ENCODE results near the gene SEMA6A. TPM values are rescaled to one million over a fixed set of nuclear protein-coding genes. Genes with fewer than 3 reads are reported as not detected.

SEMA6A gene
- total RNA-seq, 4 donors from 2014 or later = 2.5 to 6.5 (median 2.7) TPM

- H3K4me3 ChIP-seq = no peak overlapping the region
- no peaks in the 10 kb centered on the region for H3K9me3 ChIP-seq
- ATAC-seq (no peak), DNase-seq (no peak)
- TF ChIP-seq POLR2A (IDR thresholded peaks at IDR 0.05) (no peak), CTCF (IDR thresholded peaks at IDR 0.05 in 4 of 5, conservative IDR thresholded peaks at IDR 0.05 in 1 of 5) (no peak)
- no peaks in the 10 kb centered on the region for H3K36me3 ChIP-seq
- intact Hi-C loops (cut with DNase I; ENCODE audit: low total_unique reads) = no loop called here
- H3K4me1 ChIP-seq = peaks cover 8 to 9% of the 10 kb centered on the region in 2 donors
- H3K27me3 ChIP-seq = no peaks in the 10 kb centered on the region
- in situ Hi-C loops (cut with MboI; ENCODE audit: low sequenced_read_pairs in 4 of 4) = no loop called here
- H3K27ac ChIP-seq = no peak overlapping the region
These were observed 122.6 kb downstream of the SEMA6A start for GRCh38 chr5:116451905-116452450.

- no peak overlapping the region for H3K27ac ChIP-seq
- intact Hi-C loops (cut with DNase I; ENCODE audit: low total_unique reads) = no loop called here
- no peaks in the 10 kb centered on the region for H3K27me3 ChIP-seq
- ATAC-seq = no peak
- in situ Hi-C loops (cut with MboI; ENCODE audit: low sequenced_read_pairs in 4 of 4) = no loop called here
- no peak for TF ChIP-seq POLR2A (IDR thresholded peaks at IDR 0.05)
- no peak for TF ChIP-seq CTCF (IDR thresholded peaks at IDR 0.05 in 4 of 5, conservative IDR thresholded peaks at IDR 0.05 in 1 of 5)
- no peak for DNase-seq
- H3K9me3 ChIP-seq = no peaks in the 10 kb centered on the region
- H3K4me1 ChIP-seq = peaks cover 8 to 9% of the 10 kb centered on the region in 2 donors
- peaks cover 0 to 8% of the 10 kb centered on the region in 2 donors for H3K36me3 ChIP-seq
- H3K4me3 ChIP-seq = no peak overlapping the region
These were observed 123.6 kb downstream of the SEMA6A start for GRCh38 chr5:116451066-116451465.

- ATAC-seq (no peak), DNase-seq (no peak)
- Histone ChIP-seq H3K9me3 (no peaks in the 10 kb centered on the region), H3K4me1 (peaks cover 6% of the 10 kb centered on the region in 2 donors), H3K36me3 (peaks cover 0 to 8% of the 10 kb centered on the region in 2 donors), H3K27me3 (no peaks in the 10 kb centered on the region), H3K27ac (no peak overlapping the region), H3K4me3 (no peak overlapping the region)
- no peak for TF ChIP-seq POLR2A (IDR thresholded peaks at IDR 0.05)
- no peak for TF ChIP-seq CTCF (IDR thresholded peaks at IDR 0.05 in 4 of 5, conservative IDR thresholded peaks at IDR 0.05 in 1 of 5)
- intact Hi-C loops (cut with DNase I; ENCODE audit: low total_unique reads) = no loop called here
- in situ Hi-C loops (cut with MboI; ENCODE audit: low sequenced_read_pairs in 4 of 4) = no loop called here
These were observed 125.2 kb downstream of the SEMA6A start for GRCh38 chr5:116449458-116449857.

- H3K4me1 ChIP-seq = peaks cover under 1 to 1% of the 10 kb centered on the region in 2 donors
- no peak for TF ChIP-seq POLR2A (IDR thresholded peaks at IDR 0.05)
- TF ChIP-seq CTCF (IDR thresholded peaks at IDR 0.05 in 4 of 5, conservative IDR thresholded peaks at IDR 0.05 in 1 of 5) = no peak
- intact Hi-C loops (cut with DNase I; ENCODE audit: low total_unique reads) = no loop called here
- no peak overlapping the region for H3K27ac ChIP-seq
- no peak for DNase-seq
- no peak overlapping the region for H3K4me3 ChIP-seq
- peaks cover 0 to 8% of the 10 kb centered on the region in 2 donors for H3K36me3 ChIP-seq
- no peaks in the 10 kb centered on the region for H3K27me3 ChIP-seq
- in situ Hi-C loops (cut with MboI; ENCODE audit: low sequenced_read_pairs in 4 of 4) = no loop called here
- no peaks in the 10 kb centered on the region for H3K9me3 ChIP-seq
- no peak for ATAC-seq
These were observed 125.7 kb downstream of the SEMA6A start for GRCh38 chr5:116448870-116449427.

Data from gastrocnemius medialis (tissue), 4 donors.